Astrocyte (in vitro differentiated cells and primary cell): Measurements from ENCODE around the gene CRELD2.

ENCODE experiments used
- EZH2 ChIP-seq: IDR thresholded peaks from 2 replicates; pipeline ENCODE4 v1.6.1; 2012; ENCODE audit warnings: mild to moderate bottlenecking, low read length, inconsistent platforms; ENCODE audit not compliant: insufficient read depth
- TF ChIP-seq, protein P1 (sequence below): IDR thresholded peaks from 2 replicates; pipeline ENCODE4 v1.5.1; 2011; ENCODE audit warnings: low read depth, mild to moderate bottlenecking, inconsistent platforms, low read length, moderate library complexity; ENCODE audit not compliant: insufficient read depth

DNA sequence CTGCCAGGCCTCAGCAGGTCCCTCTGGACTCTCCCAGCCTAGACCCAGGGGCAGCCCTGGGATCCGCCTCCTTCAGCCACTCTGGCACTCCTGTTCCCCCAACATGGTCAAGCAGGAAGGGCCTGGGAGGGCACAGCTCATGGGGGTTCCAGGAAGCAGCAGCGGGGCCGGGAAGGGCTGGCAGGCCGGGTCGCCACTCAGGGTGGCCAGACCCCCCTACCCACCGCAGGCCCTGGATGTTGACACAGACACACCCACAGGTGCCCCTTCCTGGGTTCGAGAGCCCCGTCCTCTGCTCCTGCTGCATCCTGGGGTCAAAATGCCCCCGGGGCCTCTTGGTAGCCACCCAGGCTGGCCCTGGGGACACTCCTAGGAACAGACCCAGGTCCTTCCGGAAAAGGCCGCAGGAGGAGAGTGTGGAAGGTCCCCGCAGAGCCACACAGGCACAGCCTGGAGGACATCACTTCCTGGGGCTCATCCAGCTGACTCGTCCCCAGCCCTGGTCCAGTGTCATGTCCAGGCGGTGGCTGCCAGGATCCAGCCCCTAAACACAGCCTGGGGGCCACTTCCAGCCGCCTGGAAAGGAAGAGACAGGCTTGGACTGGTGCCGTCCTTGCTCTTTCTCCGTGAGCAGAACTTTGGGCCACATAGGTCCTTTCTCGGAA is 35.4 kb downstream of the CRELD2 start:
- TF ChIP-seq, protein P1, sequence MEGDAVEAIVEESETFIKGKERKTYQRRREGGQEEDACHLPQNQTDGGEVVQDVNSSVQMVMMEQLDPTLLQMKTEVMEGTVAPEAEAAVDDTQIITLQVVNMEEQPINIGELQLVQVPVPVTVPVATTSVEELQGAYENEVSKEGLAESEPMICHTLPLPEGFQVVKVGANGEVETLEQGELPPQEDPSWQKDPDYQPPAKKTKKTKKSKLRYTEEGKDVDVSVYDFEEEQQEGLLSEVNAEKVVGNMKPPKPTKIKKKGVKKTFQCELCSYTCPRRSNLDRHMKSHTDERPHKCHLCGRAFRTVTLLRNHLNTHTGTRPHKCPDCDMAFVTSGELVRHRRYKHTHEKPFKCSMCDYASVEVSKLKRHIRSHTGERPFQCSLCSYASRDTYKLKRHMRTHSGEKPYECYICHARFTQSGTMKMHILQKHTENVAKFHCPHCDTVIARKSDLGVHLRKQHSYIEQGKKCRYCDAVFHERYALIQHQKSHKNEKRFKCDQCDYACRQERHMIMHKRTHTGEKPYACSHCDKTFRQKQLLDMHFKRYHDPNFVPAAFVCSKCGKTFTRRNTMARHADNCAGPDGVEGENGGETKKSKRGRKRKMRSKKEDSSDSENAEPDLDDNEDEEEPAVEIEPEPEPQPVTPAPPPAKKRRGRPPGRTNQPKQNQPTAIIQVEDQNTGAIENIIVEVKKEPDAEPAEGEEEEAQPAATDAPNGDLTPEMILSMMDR = no peak
- TF ChIP-seq EZH2 = no peak
